Stimulated activated naive B cell treated with anti-CD40 and anti-IgM and Interleukin-4, amounts not matched to agents 10 μg/mL and 1 μg/mL and 100 μg/mL, for 72 hours (primary cell): ENCODE measurements around the gene CHID1.

Source experiments
- ATAC-seq, 2 donors: fragments of 150-1000 bp; cut with Tn5 transposase; replicated peaks; 2 replicates each; pipeline ENCODE4 v1.10.0; 2021; ENCODE audit warnings: moderate library complexity in 1 of 2
- DNase-seq: peaks from one replicate; pipeline ENCODE4 v3.0.0; 2021
- H3K27ac Mint-ChIP-seq: one replicate; pipeline ENCODE4 v1.8.0; 2022; ENCODE audit warnings: mild to moderate bottlenecking, mixed read lengths
- H3K27me3 Mint-ChIP-seq, 2 donors: one replicate each; pipeline ENCODE4 v1.8.0; 2022; ENCODE audit warnings: mixed read lengths in 2 of 2
- H3K36me3 Mint-ChIP-seq, 2 donors: one replicate each; pipeline ENCODE4 v1.8.0; 2022; ENCODE audit warnings: mixed read lengths in 2 of 2, mild to moderate bottlenecking in 1 of 2
- H3K4me1 Mint-ChIP-seq, 2 donors: one replicate each; pipeline ENCODE4 v1.8.0; 2022; ENCODE audit warnings: mixed read lengths in 2 of 2, mild to moderate bottlenecking in 1 of 2
- H3K4me3 Mint-ChIP-seq, 2 donors: one replicate each; pipeline ENCODE4 v1.8.0; 2022; ENCODE audit warnings: mild to moderate bottlenecking in 2 of 2, mixed read lengths in 2 of 2, moderate library complexity in 1 of 2
- H3K9me3 Mint-ChIP-seq, 2 donors: one replicate each; pipeline ENCODE4 v1.8.0; 2022; ENCODE audit warnings: mixed read lengths in 2 of 2, mild to moderate bottlenecking in 1 of 2

Gene CHID1

DNA sequence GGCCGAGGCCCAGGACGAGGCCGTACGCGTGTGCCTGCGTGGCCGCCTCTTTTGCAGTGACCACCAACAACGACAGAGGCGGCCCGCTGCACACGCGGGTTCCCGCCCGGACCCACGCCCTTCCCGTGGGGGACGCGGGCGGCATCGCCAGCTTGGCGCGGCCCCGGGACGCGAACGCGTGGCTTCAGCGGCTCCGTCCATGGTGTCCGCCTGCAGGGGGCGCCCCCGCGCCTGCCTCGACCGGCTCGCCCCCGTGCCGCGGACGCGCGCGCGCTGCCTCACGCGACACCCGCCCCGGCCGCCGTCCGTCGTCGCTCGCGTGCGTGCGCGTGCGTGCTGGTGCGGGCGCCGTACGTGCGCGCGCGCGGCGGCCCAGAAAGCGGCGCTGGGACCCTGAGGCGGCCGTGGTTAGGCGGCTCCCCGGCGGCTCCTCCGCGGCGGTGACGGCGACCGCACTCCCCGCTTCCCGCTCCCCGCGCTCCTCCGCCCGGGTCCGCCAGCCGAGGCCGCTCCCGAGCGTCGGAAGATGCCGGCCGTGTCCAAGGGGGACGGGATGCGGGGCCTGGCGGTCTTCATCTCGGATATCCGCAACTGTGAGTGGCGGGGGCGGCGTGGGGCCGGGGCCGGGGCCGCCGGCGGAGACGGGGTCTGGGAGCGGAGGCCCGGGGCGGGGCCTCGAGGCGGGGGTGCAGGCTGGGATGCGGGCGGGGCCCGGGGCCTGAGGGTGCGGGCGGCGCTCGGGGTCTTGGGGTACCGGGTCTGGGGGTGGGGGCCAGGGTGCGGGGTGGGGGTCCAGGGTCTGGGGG is 15.1 kb upstream of the CHID1 start, which contains the start of gene AP2A2:
TSS of gene AP2A2 (plus strand) at position 375 of the 806 bp plus-strand sequence. CDS start at position 527, 152 bp downstream.
- Mint-ChIP-seq H3K27me3 (no peaks in the 10 kb centered on the region), H3K4me1 (peaks cover 17 to 31% of the 10 kb centered on the region in 2 donors), H3K36me3 (peaks cover 2 to 4% of the 10 kb centered on the region in 2 donors), H3K9me3 (no peaks in the 10 kb centered on the region), H3K27ac (peak within 1 kb of the TSS; percentile 90), H3K4me3 (peak within 1 kb of the TSS; percentile 84)
- ATAC-seq (peak; percentile 87 to 94), DNase-seq (peak; percentile 87)

DNA sequence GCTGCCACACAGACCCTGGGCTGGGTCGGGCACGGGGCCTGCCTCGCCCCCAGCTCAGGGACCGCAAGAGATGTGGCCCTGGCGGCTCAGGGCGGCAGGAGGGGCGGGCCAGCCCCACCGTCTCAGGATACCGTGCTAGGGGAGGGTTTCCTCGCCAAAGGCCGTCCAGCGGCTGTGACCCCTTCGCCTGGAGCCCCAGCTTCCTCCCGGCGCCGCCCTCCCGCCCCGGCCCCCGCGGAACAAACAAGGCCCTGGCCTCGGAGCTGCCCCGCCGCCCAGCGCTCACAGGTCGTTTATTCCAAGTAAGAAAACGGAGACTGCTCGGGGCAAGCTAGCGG is 14.5 kb upstream of the CHID1 start:
- H3K9me3 Mint-ChIP-seq: no peaks in the 10 kb centered on the region
- DNase-seq (no peak), ATAC-seq (peak in 1 of 2 donors; percentile 3)
- peaks cover 17 to 29% of the 10 kb centered on the region in 2 donors for H3K4me1 Mint-ChIP-seq
- H3K36me3 Mint-ChIP-seq: peaks cover 2 to 4% of the 10 kb centered on the region in 2 donors
- peak overlapping the region in 1 of 2 donors; percentile 32 for H3K4me3 Mint-ChIP-seq
- no peaks in the 10 kb centered on the region for H3K27me3 Mint-ChIP-seq
- H3K27ac Mint-ChIP-seq: no peak overlapping the region

DNA sequence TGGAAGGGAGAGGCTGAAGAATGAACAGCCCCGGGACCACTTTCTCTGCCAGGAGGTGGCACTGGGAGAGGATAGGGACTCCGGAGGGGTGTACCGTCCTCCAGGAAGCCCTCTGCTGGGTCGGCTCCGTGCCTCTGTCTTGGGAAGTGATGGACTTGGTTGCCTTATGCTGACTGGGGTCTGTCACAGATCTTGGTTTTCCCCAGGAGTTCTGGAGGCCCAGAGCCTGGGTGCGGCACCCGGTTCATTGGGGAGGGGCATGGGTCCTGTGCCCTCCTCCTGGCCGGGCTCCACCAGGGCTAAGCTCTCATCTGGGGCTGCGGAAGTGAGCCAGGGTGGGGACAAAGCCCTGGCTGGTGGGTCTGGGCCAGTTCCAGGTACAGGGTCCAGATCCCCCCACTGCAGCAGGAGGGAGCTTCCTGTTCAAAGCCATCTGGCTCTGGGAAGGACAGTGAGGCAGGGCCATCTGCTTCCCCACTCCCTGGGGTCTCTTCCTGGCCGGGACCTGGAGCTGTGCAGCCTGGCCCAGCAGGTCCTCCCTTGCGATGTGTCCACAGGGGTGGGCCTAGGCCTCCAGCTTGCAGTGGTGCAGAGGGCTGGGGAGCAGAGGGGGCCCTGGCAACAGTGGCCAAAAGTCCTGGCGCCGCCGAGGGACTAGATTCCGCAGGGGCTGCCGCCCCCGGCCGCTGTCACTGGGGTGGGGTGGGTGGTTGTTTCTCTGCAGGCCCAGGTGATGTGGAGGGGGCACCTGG is 14.0 kb upstream of the CHID1 start:
- H3K36me3 Mint-ChIP-seq: peaks cover 2 to 4% of the 10 kb centered on the region in 2 donors

DNA sequence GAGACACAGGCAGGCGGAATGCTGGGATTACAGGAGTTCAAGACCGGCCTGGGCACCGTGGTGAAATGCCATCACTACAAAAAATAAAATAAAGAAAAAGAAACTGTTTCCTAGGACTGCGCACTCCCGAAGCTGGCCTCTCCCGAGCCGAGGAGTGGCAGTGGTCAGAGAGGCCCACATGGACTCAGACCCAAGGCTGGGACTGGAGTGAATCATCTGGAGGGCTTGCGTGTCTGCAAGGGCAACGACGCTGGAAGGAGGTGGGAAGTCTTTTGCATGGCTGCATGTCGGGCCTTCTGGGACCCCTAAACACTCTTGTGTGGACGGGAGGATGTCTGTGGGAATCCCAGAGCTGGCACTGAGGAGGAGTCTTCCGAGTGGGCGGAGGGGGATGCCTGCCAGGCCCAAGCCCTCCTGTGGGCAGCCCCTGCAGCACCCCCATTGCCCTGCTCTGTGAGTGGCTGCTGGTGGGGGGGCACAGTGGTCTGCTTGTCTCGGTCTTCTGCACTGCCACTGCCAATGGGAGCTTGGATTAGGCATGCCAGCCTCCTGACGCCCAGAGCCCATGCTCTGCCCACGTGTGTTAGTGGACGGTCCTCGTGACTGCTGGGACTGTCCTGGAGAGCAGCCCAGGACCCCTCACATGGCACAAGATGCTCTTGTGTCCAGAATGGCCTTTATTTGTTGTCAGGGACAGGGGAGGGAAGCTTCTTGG is 13.2 kb upstream of the CHID1 start:
- H3K36me3 Mint-ChIP-seq: peaks cover 2 to 3% of the 10 kb centered on the region in 2 donors
- DNase-seq: no peak
- H3K4me3 Mint-ChIP-seq: no peak overlapping the region
- no peaks in the 10 kb centered on the region for H3K27me3 Mint-ChIP-seq
- no peaks in the 10 kb centered on the region for H3K9me3 Mint-ChIP-seq
- no peak for ATAC-seq
- H3K4me1 Mint-ChIP-seq: peaks cover 14 to 25% of the 10 kb centered on the region in 2 donors
- no peak overlapping the region for H3K27ac Mint-ChIP-seq

More for the DNA sequence above, 14.0 kb upstream of the CHID1 start:
- H3K27ac Mint-ChIP-seq: no peak overlapping the region
- H3K9me3 Mint-ChIP-seq: no peaks in the 10 kb centered on the region
- H3K4me1 Mint-ChIP-seq: peaks cover 17 to 29% of the 10 kb centered on the region in 2 donors
- H3K4me3 Mint-ChIP-seq: no peak overlapping the region
- H3K27me3 Mint-ChIP-seq: no peaks in the 10 kb centered on the region
- no peak for ATAC-seq
- no peak for DNase-seq

DNA sequence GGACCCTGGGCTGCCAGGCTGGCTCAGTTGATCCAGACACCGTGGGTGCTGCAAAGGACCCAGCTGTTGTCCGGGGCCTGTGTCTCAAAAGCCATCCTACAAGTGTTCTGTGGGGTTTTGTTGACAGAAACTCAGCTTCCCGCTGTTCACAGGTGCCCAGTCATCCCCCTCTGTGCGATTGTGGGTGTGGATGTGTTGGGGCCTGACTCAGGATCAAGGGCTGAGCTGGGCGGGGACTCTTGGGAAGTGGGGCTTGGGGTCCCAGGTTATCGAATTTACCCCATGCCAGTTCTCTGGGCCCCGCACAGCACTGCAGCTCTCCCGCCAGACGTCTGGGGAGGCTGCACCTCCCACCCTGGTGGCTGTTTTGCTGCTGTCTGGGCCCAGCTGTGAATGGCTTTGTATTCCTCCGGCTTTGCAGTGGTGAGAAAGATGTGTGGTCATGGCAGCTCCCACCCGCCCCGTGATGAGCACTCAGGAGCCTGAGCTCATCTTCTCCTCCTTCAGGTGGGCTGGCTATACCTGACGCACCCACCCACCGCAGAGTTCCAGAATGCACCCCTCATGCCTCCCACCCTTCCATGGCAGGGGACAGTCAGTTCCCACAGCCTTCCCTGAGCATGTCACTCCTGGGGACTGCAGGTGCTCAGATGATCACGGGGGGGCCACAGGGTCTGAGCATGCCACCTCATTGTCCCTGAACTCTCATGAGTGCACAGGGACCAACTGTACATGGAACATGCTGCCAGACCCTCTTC is 11.5 kb upstream of the CHID1 start:
- no peak overlapping the region for H3K4me3 Mint-ChIP-seq
- ATAC-seq: no peak

DNA sequence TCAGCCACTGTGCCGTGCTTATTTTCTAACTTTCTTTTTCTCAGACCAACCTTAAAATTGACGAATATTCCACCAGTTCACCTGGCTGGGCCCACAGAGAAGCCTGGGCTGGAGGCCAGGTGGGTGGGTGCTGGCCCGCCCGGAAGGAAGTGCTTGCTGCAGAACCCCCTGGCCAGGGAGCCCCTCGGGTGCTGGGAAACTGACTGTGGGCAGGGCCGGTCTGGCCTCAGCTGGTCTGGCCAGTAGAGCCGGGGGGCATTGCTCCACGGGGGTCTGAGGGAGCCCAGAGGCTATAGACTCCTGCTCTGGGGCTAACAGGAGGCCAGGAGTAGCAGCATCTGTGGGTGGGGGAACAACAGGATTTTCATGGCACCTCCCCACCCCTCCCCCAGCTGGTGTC is 6.8 kb upstream of the CHID1 start:
- Mint-ChIP-seq H3K36me3 (no peaks in the 10 kb centered on the region), H3K9me3 (no peaks in the 10 kb centered on the region), H3K27ac (peak overlapping the region; percentile 47), H3K27me3 (no peaks in the 10 kb centered on the region), H3K4me3 (no peak overlapping the region), H3K4me1 (no peaks in the 10 kb centered on the region)
- ATAC-seq (no peak), DNase-seq (no peak)

More for the DNA sequence above, 11.5 kb upstream of the CHID1 start:
- no peak for DNase-seq
- H3K4me1 Mint-ChIP-seq: peaks cover 8% of the 10 kb centered on the region in 2 donors
- no peak overlapping the region for H3K27ac Mint-ChIP-seq
- H3K27me3 Mint-ChIP-seq: no peaks in the 10 kb centered on the region
- no peaks in the 10 kb centered on the region for H3K36me3 Mint-ChIP-seq
- H3K9me3 Mint-ChIP-seq: no peaks in the 10 kb centered on the region

DNA sequence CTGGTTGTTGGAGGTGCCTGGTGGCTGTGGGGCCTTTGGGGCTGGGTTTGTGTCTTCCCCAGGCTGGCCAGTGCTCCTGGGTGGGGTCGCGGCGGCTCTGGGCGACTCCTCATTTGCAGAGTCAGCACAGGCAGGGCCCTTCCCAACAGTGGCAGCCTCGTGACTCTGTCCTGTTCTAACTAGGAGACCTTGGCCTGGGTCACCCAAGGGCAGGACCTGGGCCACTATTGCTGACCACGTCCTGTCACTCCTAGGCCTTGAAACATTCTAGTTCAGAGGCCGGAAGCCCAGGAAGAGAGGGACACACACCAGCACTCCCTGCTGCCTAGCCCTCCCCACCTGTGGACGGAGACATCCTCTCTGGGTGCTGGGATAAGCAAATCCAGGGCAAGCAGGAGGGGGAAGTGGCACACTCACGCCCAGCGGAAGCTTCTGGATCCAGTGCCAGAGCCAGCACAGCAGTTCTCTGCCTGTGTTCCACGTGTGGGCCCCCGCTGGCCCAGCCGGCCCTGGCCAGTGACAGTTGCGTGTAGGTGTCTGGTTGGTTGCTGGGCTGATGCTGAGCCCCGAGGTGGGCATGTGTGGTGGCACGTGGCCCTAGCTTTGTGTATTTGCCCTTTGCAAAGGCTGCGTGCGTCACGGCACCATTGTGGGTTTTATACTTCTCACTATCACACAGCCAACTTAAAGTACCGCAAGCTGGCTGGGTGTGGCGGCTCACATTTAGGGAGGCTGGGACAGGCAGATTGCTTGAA is 4.3 kb upstream of the CHID1 start:
- Mint-ChIP-seq H3K27ac (no peak overlapping the region), H3K9me3 (no peaks in the 10 kb centered on the region), H3K27me3 (no peaks in the 10 kb centered on the region), H3K4me1 (peaks cover 3 to 6% of the 10 kb centered on the region in 2 donors), H3K4me3 (no peak overlapping the region), H3K36me3 (no peaks in the 10 kb centered on the region)
- ATAC-seq (no peak), DNase-seq (no peak)

DNA sequence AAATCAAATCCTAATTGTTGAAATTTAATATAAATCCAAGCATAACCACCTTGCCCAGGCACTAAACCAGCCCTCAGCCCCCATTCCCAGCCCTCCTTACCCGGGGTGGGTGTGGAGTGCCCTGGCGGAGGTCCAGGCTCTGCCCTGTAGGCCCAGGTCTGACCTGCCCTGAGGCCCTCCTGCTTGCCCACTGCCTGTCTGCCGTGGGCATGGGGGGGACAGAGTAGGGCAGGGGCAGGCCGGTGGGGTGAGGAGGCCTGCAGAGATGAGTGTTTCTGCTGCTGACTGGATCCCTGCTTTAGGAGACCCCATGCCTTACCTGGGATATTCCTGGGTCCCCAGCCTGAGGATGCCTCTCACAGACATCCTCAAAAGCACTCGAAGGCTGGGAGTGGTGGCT is 3.6 kb upstream of the CHID1 start:
- ATAC-seq (no peak), DNase-seq (no peak)
- Mint-ChIP-seq H3K4me3 (no peak overlapping the region), H3K27me3 (no peaks in the 10 kb centered on the region), H3K36me3 (peaks cover 0 to 1% of the 10 kb centered on the region in 2 donors), H3K4me1 (peaks cover 6 to 13% of the 10 kb centered on the region in 2 donors), H3K27ac (no peak overlapping the region), H3K9me3 (no peaks in the 10 kb centered on the region)

DNA sequence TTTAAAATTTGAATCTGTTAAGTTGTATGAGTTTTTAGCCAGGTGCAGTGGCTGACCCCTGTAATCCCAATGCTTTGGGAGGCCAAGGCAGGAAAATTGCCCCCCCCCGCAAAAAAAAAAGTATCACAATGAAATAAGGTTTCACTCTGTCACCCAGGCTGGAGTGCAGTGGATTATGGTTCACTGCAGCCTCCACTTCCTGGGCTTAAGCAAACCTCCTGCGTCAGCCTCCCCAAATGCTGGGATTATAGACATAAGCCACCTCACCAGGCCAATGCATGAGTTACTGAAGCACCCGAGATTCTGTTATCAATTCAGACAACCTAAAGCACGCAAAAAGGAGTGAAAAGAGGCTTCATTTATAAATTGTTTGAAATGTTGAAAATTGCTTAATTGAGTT is 2.4 kb upstream of the CHID1 start:
- Mint-ChIP-seq H3K27me3 (no peaks in the 10 kb centered on the region), H3K4me3 (no peak overlapping the region), H3K27ac (no peak overlapping the region), H3K9me3 (no peaks in the 10 kb centered on the region), H3K4me1 (peaks cover 14 to 24% of the 10 kb centered on the region in 2 donors), H3K36me3 (peaks cover 0 to 5% of the 10 kb centered on the region in 2 donors)
- ATAC-seq (no peak), DNase-seq (no peak)

DNA sequence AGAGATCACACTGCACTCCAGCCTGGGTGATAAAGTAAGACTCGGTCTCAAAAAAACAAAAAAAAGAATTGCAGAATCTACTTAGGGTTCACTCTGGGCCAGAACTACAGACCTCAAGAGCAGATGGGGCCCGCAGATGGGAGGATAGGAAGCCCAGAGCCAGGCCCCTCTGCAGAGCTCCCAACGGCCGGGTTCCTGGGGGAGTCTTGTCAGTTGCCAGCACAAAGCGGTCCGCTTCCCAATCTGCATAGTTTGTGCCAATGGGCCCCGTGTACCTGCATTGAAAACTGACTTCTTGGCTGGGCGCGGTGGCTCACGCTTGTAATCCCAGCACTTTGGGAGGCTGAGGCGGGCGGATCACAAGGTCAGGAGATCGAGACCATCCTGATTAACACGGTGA is 1.7 kb upstream of the CHID1 start:
- Mint-ChIP-seq H3K27me3 (no peaks in the 10 kb centered on the region), H3K4me1 (peaks cover 21 to 32% of the 10 kb centered on the region in 2 donors), H3K9me3 (no peaks in the 10 kb centered on the region), H3K4me3 (no peak overlapping the region), H3K27ac (no peak overlapping the region), H3K36me3 (peaks cover 1 to 8% of the 10 kb centered on the region in 2 donors)
- DNase-seq (no peak), ATAC-seq (no peak)

DNA sequence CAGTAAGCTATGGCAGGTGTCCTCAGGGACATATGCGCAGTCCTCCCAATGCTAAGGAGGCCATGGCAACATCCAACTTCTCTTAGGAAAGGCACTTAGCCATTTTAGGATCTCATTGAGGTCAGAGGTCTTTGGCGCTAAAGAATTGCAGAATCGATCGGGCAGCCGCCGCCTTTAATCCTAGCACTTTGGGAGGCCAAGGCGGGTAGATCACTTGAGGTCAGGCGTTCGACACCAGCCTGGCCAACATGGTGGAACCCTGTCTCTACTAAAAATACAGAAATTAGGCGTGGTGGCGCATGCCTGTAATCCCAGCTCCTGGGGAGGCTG is 1.2 kb upstream of the CHID1 start:
- DNase-seq: no peak
- peak overlapping the region; percentile 91 for H3K4me3 Mint-ChIP-seq
- no peaks in the 10 kb centered on the region for H3K9me3 Mint-ChIP-seq
- H3K4me1 Mint-ChIP-seq: peaks cover 21 to 36% of the 10 kb centered on the region in 2 donors
- ATAC-seq: no peak
- H3K36me3 Mint-ChIP-seq: peaks cover 1 to 8% of the 10 kb centered on the region in 2 donors
- H3K27ac Mint-ChIP-seq: peak overlapping the region; percentile 86
- H3K27me3 Mint-ChIP-seq: no peaks in the 10 kb centered on the region

DNA sequence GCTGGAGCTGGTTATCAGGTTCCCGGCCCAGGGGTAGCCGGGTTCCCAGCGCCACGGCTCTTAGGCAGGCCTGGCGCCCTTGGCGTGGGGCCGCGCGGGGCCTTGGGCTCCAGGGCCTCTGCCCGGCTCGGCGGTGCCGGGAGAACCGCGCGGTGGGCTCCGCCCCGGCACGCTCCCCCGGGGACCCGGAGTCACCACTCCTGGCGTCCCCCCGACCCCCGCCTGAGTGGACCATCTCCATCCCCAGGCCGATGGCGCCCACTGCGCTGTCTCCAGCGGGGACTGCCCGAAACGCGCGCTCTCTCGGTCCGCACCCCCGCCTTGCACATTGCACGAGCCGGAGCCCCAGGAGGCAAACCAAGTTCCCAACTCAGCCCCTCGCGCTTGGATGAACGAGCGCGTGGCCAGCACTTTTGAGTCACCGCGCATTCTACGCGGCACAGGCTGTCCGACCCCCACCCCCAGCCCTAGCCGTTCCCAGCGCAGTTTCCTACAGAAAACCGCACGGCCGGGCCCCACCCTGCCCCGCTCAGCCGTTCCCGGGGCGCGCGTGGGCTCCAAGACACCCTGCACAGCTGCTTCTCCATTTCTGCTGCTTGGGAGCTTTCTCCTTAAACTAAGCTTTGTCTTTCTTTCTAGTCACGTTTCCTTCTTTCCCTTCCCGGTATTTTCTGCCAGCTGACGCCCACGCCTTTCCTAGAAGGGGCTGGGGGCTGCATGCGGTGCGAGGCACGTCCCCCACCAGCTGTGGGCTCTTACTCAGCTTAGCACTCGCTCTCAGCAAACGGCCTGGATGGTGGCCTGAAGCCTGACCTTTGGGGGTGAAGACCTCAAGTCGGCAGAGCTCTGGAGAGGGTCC is 650 bp upstream of the CHID1 start:
- Mint-ChIP-seq H3K27me3 (no peaks in the 10 kb centered on the region), H3K27ac (peak overlapping the region; percentile 86), H3K9me3 (no peaks in the 10 kb centered on the region), H3K4me3 (peak overlapping the region; percentile 91), H3K4me1 (peaks cover 21 to 36% of the 10 kb centered on the region in 2 donors), H3K36me3 (peaks cover 1 to 8% of the 10 kb centered on the region in 2 donors)
- DNase-seq (no peak), ATAC-seq (peak; percentile 47 to 52)
